ENCODE measurements around the gene SDCBP2. TPM values are rescaled to one million over a fixed set of nuclear protein-coding genes. Genes with fewer than 3 reads are reported as not detected.

SDCBP2 gene
- total and polyA plus RNA-seq, 2 of the 13 experiments (the other 11 are each of a cell fraction or from before 2014, with no cell fraction given) = 1.2 to 2.4 TPM

DNA sequence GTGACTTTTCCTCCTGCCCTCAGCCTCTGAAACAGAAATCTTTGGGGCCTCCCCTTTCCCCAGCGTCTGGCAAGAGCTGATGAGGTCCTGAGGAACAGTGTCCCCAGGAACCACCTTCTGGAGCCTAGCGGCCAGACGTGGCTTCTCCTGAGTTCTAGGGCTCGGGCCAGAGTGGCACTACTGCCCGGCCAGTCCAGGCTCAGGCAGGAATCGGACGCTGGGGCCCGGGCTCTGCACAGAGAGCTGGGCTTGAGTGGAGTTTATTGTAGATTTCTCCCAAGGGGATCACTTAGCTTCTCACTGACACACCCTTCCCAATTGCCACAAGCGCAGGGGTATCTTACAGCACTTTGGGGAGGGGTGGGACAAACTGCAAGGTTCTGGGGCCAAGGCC is 20.2 kb downstream of the SDCBP2 start:
- ChIA-PET CTCF (ENCODE audit: low intra/inter-chr PET ratio, low total read pairs) (interaction anchor here (1.1 kb wide), 1 partner anchor 129 kb away, joined by 3 read pairs; no protein-coding TSS in a partner anchor), POLR2A (interaction anchor here (1.8 kb wide), 1 partner anchor 17 kb away, joined by 7 read pairs; no protein-coding TSS in a partner anchor)
- no peak overlapping the region for H3K9ac ChIP-seq (ENCODE audit: insufficient read depth, low read depth, low read length)
- H3K4me1 ChIP-seq (ENCODE audit: insufficient read depth, low read length) = 0 out of 2 replicates have a peak, but pooled peaks cover 2% of the 10 kb centered on the region
- peaks cover 12 to 31% of the 10 kb centered on the region in 2 experiments; a peak in 4 of 5 replicates for H3K27me3 ChIP-seq (ENCODE audit: control insufficient read depth in 1 of 2, insufficient read depth in 2 of 2, low read length in 2 of 2)
- H3K4me2 ChIP-seq (ENCODE audit: low read depth, low read length) = no peak overlapping the region
- 57% methylated on average over 9 of the region's 9 CpGs for WGBS (ENCODE audit: low lambda C conversion rate)
- H4K20me1 ChIP-seq (ENCODE audit: insufficient read depth, low read length) = no peaks in the 10 kb centered on the region
- intact Hi-C loops (cut with micrococcal nuclease; ENCODE audit: unreplicated experiment) = no loop called here
- in situ Hi-C loops (cut with HindIII; ENCODE audit: extremely low pct_ligation_motif_present, low pct_unique_long_range_greater_than_20kb) = no loop called here
- H2AFZ ChIP-seq (ENCODE audit: low read length) = no peak overlapping the region
- no peaks in the 10 kb centered on the region for H3K36me3 ChIP-seq (replicated peaks in 1 of 2; ENCODE audit: control insufficient read depth in 1 of 2, insufficient read depth in 2 of 2, low read length in 2 of 2)
- no TSS peak for BruUV-seq (replicated peaks)
- DNase-seq (ENCODE audit: low spot score) (no peak), ATAC-seq (no peak), FAIRE-seq (no peak)
- no peak overlapping the region for H3K4me3 ChIP-seq (replicated peaks in 1 of 3; ENCODE audit: insufficient read depth in 1 of 3, low read depth in 2 of 3, low read length in 3 of 3)
- H3K27ac ChIP-seq (ENCODE audit: extremely low read length, insufficient read depth, low read length) = no peak overlapping the region
- no peaks in the 10 kb centered on the region for H3K79me2 ChIP-seq (ENCODE audit: insufficient read depth, low read length)
- TF ChIP-seq, protein P1, sequence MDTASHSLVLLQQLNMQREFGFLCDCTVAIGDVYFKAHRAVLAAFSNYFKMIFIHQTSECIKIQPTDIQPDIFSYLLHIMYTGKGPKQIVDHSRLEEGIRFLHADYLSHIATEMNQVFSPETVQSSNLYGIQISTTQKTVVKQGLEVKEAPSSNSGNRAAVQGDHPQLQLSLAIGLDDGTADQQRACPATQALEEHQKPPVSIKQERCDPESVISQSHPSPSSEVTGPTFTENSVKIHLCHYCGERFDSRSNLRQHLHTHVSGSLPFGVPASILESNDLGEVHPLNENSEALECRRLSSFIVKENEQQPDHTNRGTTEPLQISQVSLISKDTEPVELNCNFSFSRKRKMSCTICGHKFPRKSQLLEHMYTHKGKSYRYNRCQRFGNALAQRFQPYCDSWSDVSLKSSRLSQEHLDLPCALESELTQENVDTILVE (CRISPR knock-in tag; IDR thresholded peaks at IDR 0.05) = no peak
- TF ChIP-seq ZNF883 (CRISPR knock-in tag; IDR thresholded peaks at IDR 0.05; ENCODE audit: not compliant biosample characterization) = peak; percentile 52
- H3K9me3 ChIP-seq (ENCODE audit: low read length) = no peaks in the 10 kb centered on the region

DNA sequence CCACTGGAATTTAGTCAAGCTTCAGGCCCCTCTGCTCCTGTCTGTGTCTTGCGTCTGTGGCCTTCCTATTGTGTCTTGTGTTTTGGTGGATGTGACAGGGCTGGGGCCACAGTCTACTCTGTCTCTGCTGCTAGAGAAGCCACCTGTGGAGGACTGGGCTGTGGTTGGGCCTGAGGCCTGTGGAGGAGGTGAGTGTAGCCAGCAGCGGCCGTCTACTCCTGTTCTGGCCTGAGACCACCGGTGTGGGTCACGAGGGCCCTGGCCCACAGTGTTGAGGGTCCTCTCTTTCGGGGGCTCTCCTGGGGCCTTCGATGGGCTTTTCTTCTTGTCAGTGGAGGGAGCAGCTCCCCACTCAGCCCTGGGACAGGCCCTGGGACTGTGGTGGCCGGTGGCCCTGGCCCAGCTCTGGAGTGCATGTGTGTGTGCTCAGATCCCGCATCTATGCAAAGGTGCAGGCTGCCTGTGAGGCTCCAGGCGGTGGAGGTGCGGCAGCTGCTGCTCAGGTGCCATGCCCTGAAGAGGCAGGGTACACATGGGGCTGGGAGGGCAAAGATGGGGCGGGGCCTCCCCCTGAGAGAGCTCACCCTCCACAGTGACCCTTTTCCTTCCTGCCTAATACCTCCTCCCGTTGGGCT is 20.8 kb downstream of the SDCBP2 start:
- no peak overlapping the region for H3K4me3 ChIP-seq (replicated peaks in 1 of 3; ENCODE audit: insufficient read depth in 1 of 3, low read depth in 2 of 3, low read length in 3 of 3)
- no peak overlapping the region for H3K27ac ChIP-seq (ENCODE audit: extremely low read length, insufficient read depth, low read length)
- ATAC-seq = peak; percentile 5; the same call in 1 of the 3 replicates
- ChIA-PET POLR2A (interaction anchor here (1.8 kb wide), 1 partner anchor 17 kb away, joined by 7 read pairs; no protein-coding TSS in a partner anchor), CTCF (ENCODE audit: low intra/inter-chr PET ratio, low total read pairs) (no interaction called here)
- no peaks in the 10 kb centered on the region for H3K4me1 ChIP-seq (ENCODE audit: insufficient read depth, low read length)
- intact Hi-C loops (cut with micrococcal nuclease; ENCODE audit: unreplicated experiment) (no loop called here), in situ Hi-C loops (cut with HindIII; ENCODE audit: extremely low pct_ligation_motif_present, low pct_unique_long_range_greater_than_20kb) (no loop called here)
- no peak overlapping the region for H3K9ac ChIP-seq (ENCODE audit: insufficient read depth, low read depth, low read length)
- FAIRE-seq = no peak
- no peak for DNase-seq (ENCODE audit: low spot score)
- H3K9me3 ChIP-seq (ENCODE audit: low read length) = no peaks in the 10 kb centered on the region
- TF ChIP-seq MBNL3 (CRISPR knock-in tag; conservative IDR thresholded peaks at IDR 0.05) (no peak), ZNF274 (CRISPR knock-in tag; IDR thresholded peaks at IDR 0.05) (0 out of 2 replicates have a peak, but pooled peaks have one; percentile 39)
- no TSS peak for BruUV-seq (replicated peaks)
- H2AFZ ChIP-seq (ENCODE audit: low read length) = no peak overlapping the region
- 43% methylated on average over 12 of the region's 13 CpGs for WGBS (ENCODE audit: low lambda C conversion rate)
- H3K27me3 ChIP-seq (ENCODE audit: control insufficient read depth in 1 of 2, insufficient read depth in 2 of 2, low read length in 2 of 2) = peaks cover 12 to 35% of the 10 kb centered on the region in 2 experiments; a peak in 4 of 5 replicates
- H3K4me2 ChIP-seq (ENCODE audit: low read depth, low read length) = no peak overlapping the region
- H4K20me1 ChIP-seq (ENCODE audit: insufficient read depth, low read length) = no peaks in the 10 kb centered on the region
- H3K36me3 ChIP-seq (replicated peaks in 1 of 2; ENCODE audit: control insufficient read depth in 1 of 2, insufficient read depth in 2 of 2, low read length in 2 of 2) = no peaks in the 10 kb centered on the region
- H3K79me2 ChIP-seq (ENCODE audit: insufficient read depth, low read length) = no peaks in the 10 kb centered on the region
